Fibroblast of villous mesenchyme (primary cell): ENCODE results near the gene ANKRD11. TPM values are rescaled to one million over a fixed set of nuclear protein-coding genes. Genes with fewer than 3 reads are reported as not detected.

Experiments
- DNase-seq: peaks from one replicate; pipeline ENCODE4 v3.0.0-alpha.2; 2010; ENCODE audit warnings: low read depth
- H3K4me3 ChIP-seq: 2 replicates; pipeline ENCODE4 v1.5.1; 2011; ENCODE audit warnings: low read depth, mild to moderate bottlenecking, low read length
- total RNA-seq: library from RNA; depleted of rRNA; stranded (reverse); fragments of >200 nt; gene quantifications from 2 replicates; pipeline ENCODE4 v1.2.3, GENCODE V29; 2012
- TF ChIP-seq, protein P1 (sequence below): IDR thresholded peaks from 2 replicates; pipeline ENCODE4 v1.5.1; 2012; ENCODE audit warnings: low read depth, mild to moderate bottlenecking, low read length; ENCODE audit not compliant: insufficient read depth

Gene ANKRD11
- total RNA-seq, 1 donor = 69.5 TPM

DNA sequence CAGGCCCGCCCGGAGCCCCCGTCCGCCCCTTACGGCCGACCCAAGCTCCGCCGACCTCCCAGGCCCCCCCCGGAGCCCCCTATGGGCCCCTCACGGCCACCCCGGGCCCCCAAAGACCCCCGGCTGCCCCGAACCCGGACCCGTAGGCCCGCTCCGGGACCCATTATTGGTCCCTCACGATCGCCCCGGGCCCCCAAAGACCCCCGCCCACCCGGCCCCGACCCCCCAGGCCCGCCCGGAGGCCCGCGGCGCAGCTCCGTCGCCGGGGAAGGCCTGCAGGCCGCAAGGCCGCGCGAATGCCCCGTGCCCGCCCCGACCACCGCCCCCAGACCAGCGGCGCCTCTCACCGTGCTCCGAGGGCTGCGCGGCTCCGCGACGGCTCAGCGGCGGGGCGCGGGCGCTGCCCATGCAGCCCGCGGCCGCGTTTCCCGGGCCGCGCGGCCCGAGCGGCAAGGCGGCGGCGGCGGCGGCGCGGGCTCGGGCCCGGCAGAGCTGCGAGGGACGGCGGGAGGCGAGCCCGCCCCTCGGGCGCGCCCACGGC, 393 bp downstream of the ANKRD11 start:
- peak overlapping the region; percentile 70 for H3K4me3 ChIP-seq
- DNase-seq = no peak
- TF ChIP-seq, protein P1, sequence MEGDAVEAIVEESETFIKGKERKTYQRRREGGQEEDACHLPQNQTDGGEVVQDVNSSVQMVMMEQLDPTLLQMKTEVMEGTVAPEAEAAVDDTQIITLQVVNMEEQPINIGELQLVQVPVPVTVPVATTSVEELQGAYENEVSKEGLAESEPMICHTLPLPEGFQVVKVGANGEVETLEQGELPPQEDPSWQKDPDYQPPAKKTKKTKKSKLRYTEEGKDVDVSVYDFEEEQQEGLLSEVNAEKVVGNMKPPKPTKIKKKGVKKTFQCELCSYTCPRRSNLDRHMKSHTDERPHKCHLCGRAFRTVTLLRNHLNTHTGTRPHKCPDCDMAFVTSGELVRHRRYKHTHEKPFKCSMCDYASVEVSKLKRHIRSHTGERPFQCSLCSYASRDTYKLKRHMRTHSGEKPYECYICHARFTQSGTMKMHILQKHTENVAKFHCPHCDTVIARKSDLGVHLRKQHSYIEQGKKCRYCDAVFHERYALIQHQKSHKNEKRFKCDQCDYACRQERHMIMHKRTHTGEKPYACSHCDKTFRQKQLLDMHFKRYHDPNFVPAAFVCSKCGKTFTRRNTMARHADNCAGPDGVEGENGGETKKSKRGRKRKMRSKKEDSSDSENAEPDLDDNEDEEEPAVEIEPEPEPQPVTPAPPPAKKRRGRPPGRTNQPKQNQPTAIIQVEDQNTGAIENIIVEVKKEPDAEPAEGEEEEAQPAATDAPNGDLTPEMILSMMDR = no peak

DNA sequence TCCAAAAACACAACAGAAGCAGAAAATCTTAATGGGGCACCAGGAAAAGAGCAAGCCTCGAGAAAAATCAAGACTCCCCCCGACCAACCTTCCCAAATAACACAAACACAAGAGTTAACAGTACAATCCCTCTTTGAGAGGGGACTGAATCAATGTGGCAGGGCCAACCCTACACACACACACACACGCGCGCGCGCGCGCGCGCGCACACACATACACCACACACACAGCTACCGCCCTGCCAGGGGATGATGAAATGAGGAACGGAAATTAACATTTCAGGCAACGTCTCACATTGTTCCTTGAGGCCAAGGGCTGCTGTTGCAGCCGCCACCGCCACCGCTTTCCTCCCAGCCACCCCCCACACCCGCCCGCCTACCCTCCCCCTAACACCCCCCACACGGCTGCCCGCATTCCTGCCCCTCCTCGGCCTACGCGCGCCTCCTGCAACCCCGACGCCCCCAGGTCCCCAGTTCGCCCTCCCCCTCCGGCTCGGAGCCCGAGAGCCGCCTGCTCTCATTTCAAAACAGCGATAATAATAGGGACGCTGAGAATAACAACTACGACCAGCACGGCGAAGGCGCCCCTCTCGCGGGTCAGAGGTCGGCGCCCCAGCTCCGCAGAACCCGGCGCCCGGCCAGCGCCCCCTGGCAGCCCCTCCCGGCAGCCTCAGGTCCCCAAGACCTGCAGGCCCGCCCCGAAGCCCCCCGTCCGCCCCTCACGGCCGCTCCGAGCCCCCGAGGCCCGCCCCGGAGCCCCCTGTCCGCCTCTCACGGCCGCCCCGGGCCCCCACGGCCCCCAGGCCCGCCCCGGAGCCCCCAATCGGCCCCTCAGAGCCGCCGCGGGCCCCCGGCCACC, 1.1 kb downstream of the ANKRD11 start:
- peak; percentile 96 for DNase-seq
- TF ChIP-seq, protein P1 = peak; percentile 16
- H3K4me3 ChIP-seq = peak overlapping the region; percentile 70

DNA sequence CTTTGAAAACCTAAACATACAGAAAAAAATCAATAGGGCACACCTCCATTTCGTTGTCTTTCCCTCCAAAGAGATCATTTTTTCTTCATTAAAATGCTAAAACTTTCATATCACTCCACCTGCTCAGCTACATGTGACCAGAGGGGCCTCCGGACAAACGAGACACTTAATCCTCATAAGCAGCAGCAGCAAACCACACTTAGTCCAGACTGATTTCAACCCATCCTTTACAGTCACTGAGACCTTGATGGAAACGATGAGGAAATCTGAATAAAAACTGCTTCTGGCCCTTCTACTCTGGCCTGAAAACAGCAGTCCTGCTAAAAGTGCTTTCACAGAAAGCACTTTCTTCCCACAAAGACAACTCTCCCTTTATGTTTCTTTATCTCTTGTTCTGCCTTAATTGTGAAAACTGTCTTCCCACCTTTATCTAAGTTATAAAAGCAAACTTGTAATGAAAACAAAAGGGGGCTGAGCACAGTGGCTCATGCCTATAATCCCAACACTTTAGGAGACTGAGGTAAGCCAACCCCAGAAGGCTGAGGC, 4.6 kb downstream of the ANKRD11 start:
- DNase-seq = peak; percentile 57
- TF ChIP-seq, protein P1 = no peak
- H3K4me3 ChIP-seq = no peak overlapping the region

DNA sequence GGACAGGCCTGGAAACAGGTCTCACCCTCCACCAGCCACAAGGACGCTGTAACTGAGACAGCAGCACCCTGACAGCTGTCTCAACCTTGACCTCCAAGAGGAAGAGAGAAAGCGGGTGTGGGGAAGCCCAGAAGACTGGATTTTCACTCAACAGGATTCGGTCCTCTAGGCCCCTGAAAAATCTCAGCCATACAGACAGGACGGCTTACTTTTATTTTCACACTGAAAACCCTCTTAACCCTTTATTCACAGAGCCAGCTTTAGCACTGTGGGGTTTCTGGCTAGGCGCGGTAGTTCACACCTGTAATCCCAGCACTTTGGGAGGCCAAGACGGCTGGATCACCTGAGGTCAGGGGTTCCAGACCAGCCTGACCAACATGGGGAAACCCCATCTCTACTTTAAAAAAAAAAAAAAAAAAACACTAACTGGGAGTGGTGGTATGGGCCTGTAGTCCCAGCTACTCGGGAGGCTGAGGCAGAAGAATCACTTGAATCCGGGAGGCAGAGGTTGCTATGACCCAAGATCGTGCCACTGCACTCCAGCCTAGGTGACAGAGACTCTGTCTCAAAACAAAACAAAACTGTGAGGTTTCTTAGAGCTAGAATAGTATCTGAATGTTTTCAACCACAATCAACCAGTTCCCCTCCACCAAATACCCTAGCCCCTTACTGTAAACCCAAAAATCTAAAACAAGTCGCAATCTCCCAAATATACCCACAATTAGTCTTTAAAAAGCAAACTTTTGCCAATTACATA, 5.3 kb downstream of the ANKRD11 start:
- TF ChIP-seq, protein P1 = no peak
- no peak overlapping the region for H3K4me3 ChIP-seq
- no peak for DNase-seq

DNA sequence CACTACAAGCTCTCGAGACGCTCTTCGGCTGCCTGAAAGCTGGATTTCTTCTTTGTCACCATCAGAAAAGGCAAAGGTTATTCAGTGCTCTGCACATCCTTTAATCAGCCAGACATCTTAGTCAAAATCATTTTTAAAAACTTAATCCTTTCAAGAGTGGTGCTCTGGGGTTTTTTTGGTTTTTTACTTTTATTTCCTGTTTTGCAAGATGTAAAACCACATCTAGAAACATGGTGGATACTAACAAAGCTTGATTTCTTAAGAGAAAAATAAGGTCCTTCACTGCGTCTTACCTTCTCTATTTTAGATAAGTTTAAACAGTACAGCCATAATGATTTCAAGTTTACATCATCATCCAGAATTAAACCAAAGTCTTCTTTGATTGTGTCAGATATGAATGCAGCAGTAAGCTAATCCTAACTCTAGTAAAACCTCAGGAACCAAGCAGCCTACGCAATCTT, 6.3 kb downstream of the ANKRD11 start:
- TF ChIP-seq, protein P1 = no peak
- H3K4me3 ChIP-seq = no peak overlapping the region
- peak; percentile 55 for DNase-seq

DNA sequence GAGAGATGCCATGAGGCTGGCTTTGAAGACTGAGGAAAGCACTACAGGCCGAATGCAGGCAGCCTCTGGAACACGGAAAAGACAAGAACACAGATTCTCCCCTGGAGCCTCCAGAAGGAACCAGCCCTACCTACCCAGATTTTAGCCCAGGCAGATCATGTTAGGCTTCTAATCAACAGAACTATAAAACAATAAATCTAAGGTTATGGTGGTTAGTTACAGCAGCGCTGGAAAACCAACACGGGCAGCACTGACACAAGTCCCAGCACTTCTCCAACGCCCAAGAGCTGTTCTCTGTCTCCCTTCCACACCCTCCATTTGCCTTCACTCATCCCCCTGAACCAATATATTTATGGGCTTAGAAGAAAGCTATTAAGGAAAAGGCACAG, 7.5 kb downstream of the ANKRD11 start:
- no peak for DNase-seq
- no peak overlapping the region for H3K4me3 ChIP-seq
- TF ChIP-seq, protein P1 = no peak
